ENCODE measurements around the gene SNX8. TPM values are rescaled to one million over a fixed set of nuclear protein-coding genes. Genes with fewer than 3 reads are reported as not detected.

Gene SNX8
- total and polyA plus RNA-seq, 9 of the 15 experiments (the other 6 are each of a cell fraction or from before 2014, with no cell fraction given), result 2.7 to 51.6 (median 16.9) TPM

- TF ChIP-seq CHD7 (IDR thresholded peaks at IDR 0.05; ENCODE audit: low read depth, low read length) (no peak), ESRRA (IDR thresholded peaks at IDR 0.05; ENCODE audit: borderline replicate concordance, low read depth) (peak; percentile 65; the same call in 1 of the 2 replicates), TAL1 (IDR thresholded peaks at IDR 0.05) (no peak), EGR1 (conservative IDR thresholded peaks at IDR 0.05) (no peak), NRF1 (conservative IDR thresholded peaks at IDR 0.05 in 1 of 2, IDR thresholded peaks at IDR 0.05 in 1 of 2) (peak in 1 of 2 experiments; percentile 45; a peak in 2 of 4 replicates), USF2 (CRISPR knock-in tag; IDR thresholded peaks at IDR 0.05) (peak; percentile 76), TGIF2 (CRISPR knock-in tag; IDR thresholded peaks at IDR 0.05) (no peak), MNT (conservative IDR thresholded peaks at IDR 0.05) (peak in 1 of 2 experiments; percentile 66; a peak in 2 of 4 replicates), HDAC8 (tag; IDR thresholded peaks at IDR 0.05) (no peak), TCF7L2 (IDR thresholded peaks at IDR 0.05; ENCODE audit: low read depth, low read length) (no peak), E2F6 (IDR thresholded peaks at IDR 0.05; ENCODE audit: borderline replicate concordance in 1 of 2, extremely low read depth in 1 of 2, insufficient read depth in 1 of 2, insufficient read length in 1 of 2, low read depth in 1 of 2, low read length in 1 of 2, poor library complexity in 1 of 2, severe bottlenecking in 1 of 2) (peak in 1 of 2 experiments; percentile 26)
These were observed 65.1 kb downstream of the SNX8 start (continued) for GRCh38 chr7:2248984-2249694.

Measured in K562 (cell line).